ENCODE data around the gene ALPP. TPM values are rescaled to one million over a fixed set of nuclear protein-coding genes. Genes with fewer than 3 reads are reported as not detected.

ALPP gene
- total RNA-seq, 1 experiment from 2014 or later: 8.6 TPM

GRCh38 chr2:232367591-232368233 is 10.8 kb upstream of the ALPP start:
- intact Hi-C loops (cut with micrococcal nuclease): no loop called here
- CTCF ChIA-PET: no interaction called here
- no peak; the same call in 1 of the 2 replicates for ATAC-seq

GRCh38 chr2:232368311-232368731 is 10.2 kb upstream of the ALPP start:
- H3F3A ChIP-seq (ENCODE audit: low read length, unreplicated experiment): no peaks in the 10 kb centered on the region
- H3K9ac ChIP-seq (ENCODE audit: low read length): no peak overlapping the region
- H3K9me2 ChIP-seq (replicated peaks; ENCODE audit: low read length): no peaks in the 10 kb centered on the region
- H3K4me1 ChIP-seq (ENCODE audit: insufficient read depth, low read length): peaks cover 10% of the 10 kb centered on the region
- no peaks in the 10 kb centered on the region for H3K27me3 ChIP-seq (ENCODE audit: low read length)
- ChIA-PET CTCF (no interaction called here), POLR2A (ENCODE audit: unreplicated experiment) (no interaction called here)
- ATAC-seq (peak; percentile 72), DNase-seq (peak; percentile 59)
- no peaks in the 10 kb centered on the region for H3K36me3 ChIP-seq (ENCODE audit: low read depth, low read length)
- intact Hi-C loops (cut with micrococcal nuclease): no loop called here
- TF ChIP-seq EZH2 (IDR thresholded peaks at IDR 0.05; ENCODE audit: low read length, unreplicated experiment) (no peak), CTCF (conservative IDR thresholded peaks at IDR 0.05; ENCODE audit: low read depth, low read length) (no peak), EZH2phosphoT487 (IDR thresholded peaks at IDR 0.05; ENCODE audit: borderline replicate concordance, low read length) (no peak)
- H3K79me2 ChIP-seq (ENCODE audit: low read length): no peaks in the 10 kb centered on the region
- BruUV-seq (replicated peaks): no TSS peak
- no peak overlapping the region for H3K4me3 ChIP-seq (ENCODE audit: low read length)
- no peak overlapping the region for H2AFZ ChIP-seq (ENCODE audit: low read length)
- no peak overlapping the region for H3K27ac ChIP-seq (ENCODE audit: low read length)
- no peak overlapping the region for H3K4me2 ChIP-seq (ENCODE audit: low read length)
- H4K20me1 ChIP-seq (ENCODE audit: low read length): no peaks in the 10 kb centered on the region
- H3K9me3 ChIP-seq (ENCODE audit: low read length): no peaks in the 10 kb centered on the region

More at GRCh38 chr2:232367591-232368233, 10.8 kb upstream of the ALPP start:
- Histone ChIP-seq H3K27ac (ENCODE audit: low read length) (no peak overlapping the region), H3K9ac (ENCODE audit: low read length) (no peak overlapping the region), H3K4me2 (ENCODE audit: low read length) (no peak overlapping the region), H2AFZ (ENCODE audit: low read length) (no peak overlapping the region), H3K36me3 (ENCODE audit: low read depth, low read length) (no peaks in the 10 kb centered on the region), H3K4me1 (ENCODE audit: insufficient read depth, low read length) (peaks cover 10% of the 10 kb centered on the region), H3K4me3 (ENCODE audit: low read length) (no peak overlapping the region), H3K9me2 (replicated peaks; ENCODE audit: low read length) (no peaks in the 10 kb centered on the region), H4K20me1 (ENCODE audit: low read length) (no peaks in the 10 kb centered on the region), H3F3A (ENCODE audit: low read length, unreplicated experiment) (no peaks in the 10 kb centered on the region), H3K9me3 (ENCODE audit: low read length) (no peaks in the 10 kb centered on the region), H3K27me3 (ENCODE audit: low read length) (no peaks in the 10 kb centered on the region), H3K79me2 (ENCODE audit: low read length) (no peaks in the 10 kb centered on the region)
- no peak; the same call in 1 of the 2 replicates for TF ChIP-seq CTCF (conservative IDR thresholded peaks at IDR 0.05; ENCODE audit: low read depth, low read length)
- TF ChIP-seq EZH2 (IDR thresholded peaks at IDR 0.05; ENCODE audit: low read length, unreplicated experiment): no peak
- no peak for TF ChIP-seq EZH2phosphoT487 (IDR thresholded peaks at IDR 0.05; ENCODE audit: borderline replicate concordance, low read length)
- DNase-seq: no peak
- BruUV-seq (replicated peaks): no TSS peak
- POLR2A ChIA-PET (ENCODE audit: unreplicated experiment): interaction anchor here (0.5 kb wide), 1 partner anchor 10 kb away, joined by 3 read pairs; no protein-coding TSS in a partner anchor

All from PC-3 (cell line).